Dermis microvascular lymphatic vessel endothelial cell (primary cell): Measurements from ENCODE around the gene VPS52. TPM values are rescaled to one million over a fixed set of nuclear protein-coding genes. Genes with fewer than 3 reads are reported as not detected.
A peak's percentile ranks its signal among the peaks of the same experiment; 100 is the strongest.

Experiments used
- DNase-seq, 2 donors: peaks; one replicate each; pipeline versions ENCODE4 v3.0.0 to v3.0.0-alpha.2; 2010; ENCODE audit warnings: low read depth in 2 of 2
- total RNA-seq: library from RNA; depleted of rRNA; stranded (reverse); fragments of >200 nt; gene quantifications from 2 replicates; pipeline ENCODE4 v1.2.1, GENCODE V29; 2014

The VPS52 gene
- total RNA-seq, 1 donor from 2014 or later, result 25.0 TPM

GRCh38 chr6:33211666-33212422 lies 59.8 kb downstream of the VPS52 start:
- DNase-seq, result no peak

DNA sequence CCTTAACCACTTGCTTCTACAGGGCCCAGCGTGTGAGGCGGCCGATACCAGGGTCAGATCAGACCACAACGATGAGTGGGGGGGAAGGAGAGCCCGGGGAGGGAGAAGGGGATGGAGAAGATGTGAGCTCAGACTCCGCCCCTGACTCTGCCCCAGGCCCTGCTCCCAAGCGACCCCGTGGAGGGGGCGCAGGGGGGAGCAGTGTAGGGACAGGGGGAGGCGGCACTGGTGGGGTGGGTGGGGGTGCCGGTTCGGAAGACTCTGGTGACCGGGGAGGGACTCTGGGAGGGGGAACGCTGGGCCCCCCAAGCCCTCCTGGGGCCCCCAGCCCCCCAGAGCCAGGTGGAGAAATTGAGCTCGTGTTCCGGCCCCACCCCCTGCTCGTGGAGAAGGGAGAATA lies 60.5 kb downstream of the VPS52 start:
- no peak for DNase-seq

GRCh38 chr6:33209856-33210255 lies 61.8 kb downstream of the VPS52 start:
- no peak for DNase-seq

GRCh38 chr6:33208091-33208967 lies 63.3 kb downstream of the VPS52 start, which contains the start of gene RING1:
Gene RING1, plus strand, starts transcription at chr6:33208500. Its CDS starts 323 bp downstream, at chr6:33208823.
- peak in 1 of 2 donors; percentile 81 for DNase-seq

GRCh38 chr6:33207552-33208090 lies 64.1 kb downstream of the VPS52 start:
- peak in 1 of 2 donors; percentile 57 for DNase-seq

- peak in 1 of 2 donors; percentile 69 for DNase-seq
Measured at GRCh38 chr6:33206864-33207551, 64.7 kb downstream of the VPS52 start.

DNA sequence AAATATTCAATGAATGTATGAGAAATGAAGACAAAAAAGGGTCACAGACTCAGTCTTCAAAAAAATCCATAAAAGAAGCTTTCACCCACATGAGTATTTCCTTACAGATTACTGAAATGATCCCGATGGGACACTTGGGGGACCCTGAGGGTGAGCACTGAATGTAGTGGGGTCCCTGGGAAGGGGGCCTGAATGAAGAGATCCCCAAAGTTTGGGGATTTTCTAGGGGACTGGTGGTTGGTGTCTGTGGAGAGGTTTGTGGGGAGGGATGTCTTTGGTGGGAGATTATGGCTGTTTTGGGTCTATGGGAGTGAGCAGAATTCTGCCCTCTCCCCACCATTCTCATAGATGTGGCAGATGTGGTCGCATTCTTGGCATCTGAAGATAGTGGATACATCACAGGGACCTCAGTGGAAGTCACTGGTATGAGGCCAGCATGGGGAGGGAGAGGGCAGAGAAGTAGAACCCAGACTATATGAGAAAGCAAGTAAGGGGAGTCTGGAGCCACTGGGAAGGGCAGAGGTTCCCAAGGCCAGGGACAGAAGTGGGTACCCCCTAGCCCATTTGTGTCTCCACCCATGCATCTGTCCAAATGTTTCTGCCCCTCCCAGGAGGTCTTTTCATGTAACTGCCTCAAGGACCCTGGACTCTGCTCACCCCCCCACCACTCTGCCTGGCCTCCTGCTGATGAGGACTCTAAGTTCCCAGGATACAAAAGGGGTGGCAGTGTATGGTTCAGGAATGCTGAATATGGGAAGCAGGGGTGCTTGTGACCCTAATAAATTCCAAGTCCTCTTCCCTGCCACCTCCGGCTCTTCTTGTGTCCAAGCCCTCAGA lies 65.4 kb downstream of the VPS52 start:
- no peak for DNase-seq

DNA sequence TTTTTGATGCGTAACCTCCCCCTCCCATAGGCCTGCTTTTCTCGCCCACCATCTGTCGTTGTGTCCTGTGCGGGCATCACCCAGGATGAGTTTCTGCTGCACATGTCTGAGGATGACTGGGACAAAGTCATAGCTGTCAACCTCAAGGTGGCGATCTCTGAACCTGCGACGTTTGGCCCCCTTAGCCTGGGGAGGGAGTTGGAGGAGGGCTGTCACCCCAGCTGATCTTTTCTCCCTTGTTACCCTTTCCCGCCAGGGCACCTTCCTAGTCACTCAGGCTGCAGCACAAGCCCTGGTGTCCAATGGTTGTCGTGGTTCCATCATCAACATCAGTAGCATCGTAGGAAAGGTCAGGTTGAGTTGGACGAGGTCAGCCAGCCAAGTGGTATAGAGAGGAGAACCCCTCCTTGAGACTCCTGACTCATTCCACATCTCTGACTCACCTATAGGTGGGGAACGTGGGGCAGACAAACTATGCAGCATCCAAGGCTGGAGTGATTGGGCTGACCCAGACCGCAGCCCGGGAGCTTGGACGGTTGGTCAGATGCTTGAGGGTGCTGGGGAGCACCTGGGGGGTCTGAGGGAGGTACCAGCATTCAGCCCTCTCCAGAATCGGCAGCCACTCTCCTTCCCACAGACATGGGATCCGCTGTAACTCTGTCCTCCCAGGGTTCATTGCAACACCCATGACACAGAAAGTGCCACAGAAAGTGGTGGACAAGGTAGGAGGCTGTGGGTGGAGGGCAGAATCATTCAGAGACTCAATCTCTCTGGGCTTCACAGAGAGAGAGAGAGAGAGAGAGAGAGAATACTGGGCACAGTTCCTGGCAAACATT lies 66.3 kb downstream of the VPS52 start:
- no peak for DNase-seq

DNA sequence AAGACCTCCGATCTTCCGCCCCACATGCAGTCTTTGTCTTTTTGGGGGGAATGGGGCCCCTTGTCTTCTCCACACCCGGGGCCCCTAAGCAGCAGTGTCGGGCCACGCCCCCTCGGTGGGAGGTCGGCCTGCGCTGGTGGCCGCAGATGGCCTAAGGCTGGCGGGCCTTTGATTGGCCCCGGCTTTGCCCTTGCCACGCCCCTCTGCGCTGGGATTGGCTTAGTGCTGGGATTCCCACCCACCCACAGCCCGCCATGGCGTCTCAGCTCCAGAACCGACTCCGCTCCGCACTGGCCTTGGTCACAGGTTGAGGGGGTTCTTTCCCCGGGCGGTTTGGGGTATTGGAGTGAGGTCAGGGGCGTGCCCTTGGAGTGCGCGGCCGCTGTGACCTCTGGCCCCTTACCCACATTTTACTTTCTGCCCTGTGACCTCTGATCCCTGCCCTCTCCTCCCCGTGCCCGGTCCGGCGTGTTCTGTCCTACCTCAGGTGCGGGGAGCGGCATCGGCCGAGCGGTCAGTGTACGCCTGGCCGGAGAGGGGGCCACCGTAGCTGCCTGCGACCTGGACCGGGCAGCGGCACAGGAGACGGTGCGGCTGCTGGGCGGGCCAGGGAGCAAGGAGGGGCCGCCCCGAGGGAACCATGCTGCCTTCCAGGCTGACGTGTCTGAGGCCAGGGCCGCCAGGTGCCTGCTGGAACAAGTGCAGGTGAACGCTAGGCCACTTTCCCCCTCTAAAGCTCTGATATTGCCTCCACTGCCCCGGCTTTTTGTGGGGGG lies 67.1 kb downstream of the VPS52 start, which contains the start of gene HSD17B8:
HSD17B8 (plus strand) TSS at position 241 of the 776 bp plus-strand sequence; CDS start at position 255, 14 bp downstream.
- peak; percentile 74 to 93 for DNase-seq

GRCh38 chr6:33204165-33204414 lies 67.6 kb downstream of the VPS52 start:
- DNase-seq, result no peak

- DNase-seq, result no peak
Measured at GRCh38 chr6:33203443-33204164, 68.1 kb downstream of the VPS52 start.

GRCh38 chr6:33202799-33203198 lies 68.9 kb downstream of the VPS52 start:
- no peak for DNase-seq

DNA sequence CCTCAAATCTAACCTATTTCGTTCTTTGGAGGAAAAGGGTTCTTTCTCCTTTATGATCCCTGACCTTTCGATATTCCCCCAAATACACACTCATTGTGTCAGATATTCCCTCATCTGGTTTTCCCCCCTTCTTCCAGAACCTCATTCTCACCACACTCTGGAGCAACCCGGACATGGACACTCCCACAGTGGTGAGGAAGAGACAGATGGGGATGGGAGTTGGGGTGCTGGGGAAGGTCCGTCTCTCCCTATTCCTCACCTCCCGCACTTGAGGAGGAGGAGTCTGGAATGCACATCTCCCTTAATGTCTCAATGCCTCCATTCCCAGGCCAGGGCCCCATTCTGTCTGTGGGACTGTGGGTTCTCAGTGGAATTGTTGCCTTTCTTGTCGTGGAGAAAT lies 69.7 kb downstream of the VPS52 start:
- no peak for DNase-seq

DNA sequence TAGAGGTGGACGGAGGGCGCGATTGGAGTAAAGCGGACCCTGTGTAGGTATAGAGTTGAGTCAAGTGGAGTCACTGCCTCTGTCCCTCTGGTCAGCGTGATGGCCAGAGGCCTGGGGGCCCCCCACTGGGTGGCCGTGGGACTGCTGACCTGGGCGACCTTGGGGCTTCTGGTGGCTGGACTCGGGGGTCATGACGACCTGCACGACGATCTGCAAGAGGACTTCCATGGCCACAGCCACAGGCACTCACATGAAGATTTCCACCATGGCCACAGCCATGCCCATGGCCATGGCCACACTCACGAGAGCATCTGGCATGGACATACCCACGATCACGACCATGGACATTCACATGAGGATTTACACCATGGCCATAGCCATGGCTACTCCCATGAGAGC lies 70.5 kb downstream of the VPS52 start:
- peak in 1 of 2 donors; percentile 49 for DNase-seq
